ENCODE results near the gene ALG11.

ALG11 gene

GRCh38 chr13:51997641-51998330 is 14.4 kb upstream of the ALG11 start:
- no peak for DNase-seq

- DNase-seq, result no peak
These were observed 13.3 kb upstream of the ALG11 start for GRCh38 chr13:51998723-51999509.

- DNase-seq, result no peak
These were observed 12.7 kb upstream of the ALG11 start for GRCh38 chr13:51999510-51999911.

- DNase-seq, result no peak
These were observed 12.3 kb upstream of the ALG11 start for GRCh38 chr13:51999921-52000320.

GRCh38 chr13:52001120-52001731 is 11.0 kb upstream of the ALG11 start:
- peak; percentile 31 for DNase-seq

GRCh38 chr13:52002361-52002760 is 9.8 kb upstream of the ALG11 start:
- DNase-seq, result no peak

GRCh38 chr13:52003541-52003940 is 8.7 kb upstream of the ALG11 start:
- DNase-seq, result no peak

GRCh38 chr13:52004511-52005170 is 7.6 kb upstream of the ALG11 start:
- DNase-seq, result no peak

GRCh38 chr13:52005841-52006522 is 6.2 kb upstream of the ALG11 start:
- no peak for DNase-seq

- DNase-seq, result no peak
These were observed 5.5 kb upstream of the ALG11 start for GRCh38 chr13:52006523-52007245.

GRCh38 chr13:52009946-52010345 is 2.3 kb upstream of the ALG11 start:
- no peak for DNase-seq

- peak; percentile 5 for DNase-seq
These were observed 1.1 kb upstream of the ALG11 start, which contains the start of gene ATP7B for GRCh38 chr13:52010890-52011631. Gene ATP7B (minus strand): TSS chr13:52011450. CDS start chr13:52011337, 113 bp downstream.

- DNase-seq, result no peak
These were observed 276 bp downstream of the ALG11 start for GRCh38 chr13:52012512-52012836.

GRCh38 chr13:52016296-52016695 is 4.1 kb downstream of the ALG11 start:
- no peak for DNase-seq

- DNase-seq, result no peak
These were observed 8.0 kb downstream of the ALG11 start for GRCh38 chr13:52020191-52020590.

GRCh38 chr13:52022356-52022755 is 10.2 kb downstream of the ALG11 start:
- no peak for DNase-seq

- no peak for DNase-seq
These were observed 12.3 kb downstream of the ALG11 start, which contains the start of gene UTP14C for GRCh38 chr13:52024481-52024880. Gene UTP14C (plus strand): TSS chr13:52024691. CDS start chr13:52028805, 4,114 bp downstream.

GRCh38 chr13:52025475-52026245 is 13.5 kb downstream of the ALG11 start:
- no peak for DNase-seq

- DNase-seq, result no peak
These were observed 14.0 kb downstream of the ALG11 start for GRCh38 chr13:52026246-52026626.

GRCh38 chr13:52027832-52028231 is 15.6 kb downstream of the ALG11 start:
- DNase-seq, result no peak
